Measurements from ENCODE around the gene SETBP1.

Gene SETBP1

DNA sequence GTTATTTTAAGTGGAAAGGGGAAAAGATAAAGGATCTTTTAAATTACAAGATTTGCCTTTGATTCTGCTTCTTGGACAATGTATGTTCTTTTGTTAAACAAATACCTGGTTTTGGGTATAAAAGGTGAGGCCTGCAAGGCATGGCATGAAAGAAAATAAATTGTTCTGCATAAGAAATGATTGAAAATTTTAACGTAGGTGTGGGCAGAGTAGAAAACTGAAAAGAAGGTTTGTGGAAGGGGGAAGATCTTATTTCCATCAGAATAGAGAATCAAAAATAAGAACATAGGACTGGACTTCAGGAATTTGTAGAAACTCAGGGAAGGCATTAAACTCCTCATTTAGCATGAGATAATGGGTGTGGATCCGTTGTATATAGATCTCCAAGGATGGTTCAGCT, 153.1 kb downstream of the SETBP1 start:
- Histone ChIP-seq H2BK120ac (ENCODE audit: insufficient read depth, low read length, poor library complexity) (no peak overlapping the region), H3K36me3 (ENCODE audit: control insufficient read depth in 1 of 2, insufficient read depth in 2 of 2, low read length in 2 of 2) (no peaks in the 10 kb centered on the region), H3K23ac (ENCODE audit: low read length) (no peak overlapping the region), H2BK5ac (ENCODE audit: low read depth, low read length, poor library complexity) (no peak overlapping the region), H3K4ac (ENCODE audit: low read depth, low read length) (no peak overlapping the region), H3K27ac (ENCODE audit: low read depth, low read length) (no peak overlapping the region), H3K9me3 (ENCODE audit: insufficient read depth, low read depth, low read length) (no peaks in the 10 kb centered on the region), H4K8ac (ENCODE audit: low read depth, low read length) (no peak overlapping the region), H2AK5ac (ENCODE audit: low read length) (no peak overlapping the region), H3K4me1 (ENCODE audit: control insufficient read depth in 1 of 2, insufficient read depth in 2 of 2, low read length in 2 of 2) (peaks cover 6 to 14% of the 10 kb centered on the region in 2 experiments), H3K79me2 (ENCODE audit: control insufficient read depth, insufficient read depth, low read length, poor library complexity) (no peaks in the 10 kb centered on the region), H3K9ac (ENCODE audit: low read length) (no peak overlapping the region), H3K27me3 (ENCODE audit: insufficient read depth, low read length) (no peaks in the 10 kb centered on the region), H4K91ac (ENCODE audit: low read depth, low read length) (no peak overlapping the region), H3K79me1 (ENCODE audit: low read length) (no peaks in the 10 kb centered on the region), H2BK12ac (ENCODE audit: low read length) (no peak overlapping the region), H3K4me3 (ENCODE audit: low read depth, low read length) (no peak overlapping the region), H3K4me2 (ENCODE audit: low read length) (no peak overlapping the region), H3K14ac (ENCODE audit: low read length) (no peak overlapping the region), H2AFZ (ENCODE audit: insufficient read depth, low read length, poor library complexity) (no peak overlapping the region), H4K12ac (ENCODE audit: low read depth, low read length) (no peak overlapping the region), H3K18ac (ENCODE audit: low read length) (no peak overlapping the region)
- WGBS (ENCODE audit: extremely low coverage, insufficient coverage, insufficient read length): no CpG with 5 or more reads among the region's 2 CpGs
- no peak for DNase-seq

DNA sequence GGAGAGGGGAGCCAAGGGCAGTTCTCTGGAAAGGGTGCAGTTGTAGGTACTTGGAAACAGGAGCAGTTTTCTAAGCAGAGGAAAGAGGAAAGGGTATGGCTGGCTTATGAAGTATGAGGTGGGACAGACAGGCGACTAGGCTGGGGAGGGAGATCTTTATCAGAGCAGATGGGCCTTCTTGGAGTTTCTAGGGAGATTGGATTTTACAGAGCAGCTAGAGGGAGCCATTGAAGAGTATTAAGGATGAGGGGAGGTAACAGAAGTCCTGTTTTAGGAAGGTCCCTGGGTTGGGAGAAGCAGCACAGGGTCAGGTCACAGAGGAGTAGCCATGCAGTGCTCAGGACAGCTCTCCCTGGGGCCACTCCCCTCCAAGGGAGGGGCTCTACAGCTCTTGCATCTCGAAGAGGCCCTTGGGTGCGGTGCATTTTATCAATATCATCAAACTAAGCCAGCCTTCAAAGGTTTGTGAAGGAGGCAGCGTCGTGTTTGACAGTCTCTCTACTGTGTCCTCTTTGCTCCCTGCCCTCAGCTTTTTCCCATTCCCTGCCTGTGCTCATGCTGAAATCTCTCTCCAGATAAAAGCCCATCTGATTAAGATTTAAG, 154.3 kb downstream of the SETBP1 start:
- Histone ChIP-seq H3K14ac (ENCODE audit: low read length) (no peak overlapping the region), H3K4me1 (ENCODE audit: control insufficient read depth in 1 of 2, insufficient read depth in 2 of 2, low read length in 2 of 2) (peaks cover 6 to 18% of the 10 kb centered on the region in 2 experiments), H2BK120ac (ENCODE audit: insufficient read depth, low read length, poor library complexity) (no peak overlapping the region), H3K9me3 (ENCODE audit: insufficient read depth, low read depth, low read length) (no peaks in the 10 kb centered on the region), H3K79me1 (ENCODE audit: low read length) (no peaks in the 10 kb centered on the region), H3K9ac (ENCODE audit: low read length) (no peak overlapping the region), H2BK5ac (ENCODE audit: low read depth, low read length, poor library complexity) (no peak overlapping the region), H4K8ac (ENCODE audit: low read depth, low read length) (no peak overlapping the region), H3K27me3 (ENCODE audit: insufficient read depth, low read length) (no peaks in the 10 kb centered on the region), H3K4me2 (ENCODE audit: low read length) (no peak overlapping the region), H2AK5ac (ENCODE audit: low read length) (no peak overlapping the region), H3K27ac (ENCODE audit: low read depth, low read length) (peak overlapping the region; percentile 31), H2BK12ac (ENCODE audit: low read length) (no peak overlapping the region), H3K4ac (ENCODE audit: low read depth, low read length) (no peak overlapping the region), H3K23ac (ENCODE audit: low read length) (no peak overlapping the region), H3K18ac (ENCODE audit: low read length) (no peak overlapping the region), H3K36me3 (ENCODE audit: control insufficient read depth in 1 of 2, insufficient read depth in 2 of 2, low read length in 2 of 2) (no peaks in the 10 kb centered on the region), H3K4me3 (ENCODE audit: low read depth, low read length) (no peak overlapping the region), H4K91ac (ENCODE audit: low read depth, low read length) (no peak overlapping the region), H4K12ac (ENCODE audit: low read depth, low read length) (no peak overlapping the region), H2AFZ (ENCODE audit: insufficient read depth, low read length, poor library complexity) (no peak overlapping the region), H3K79me2 (ENCODE audit: control insufficient read depth, insufficient read depth, low read length, poor library complexity) (no peaks in the 10 kb centered on the region)
- no CpG with 5 or more reads among the region's 5 CpGs for WGBS (ENCODE audit: extremely low coverage, insufficient coverage, insufficient read length)
- peak; percentile 17 to 67 for DNase-seq

DNA sequence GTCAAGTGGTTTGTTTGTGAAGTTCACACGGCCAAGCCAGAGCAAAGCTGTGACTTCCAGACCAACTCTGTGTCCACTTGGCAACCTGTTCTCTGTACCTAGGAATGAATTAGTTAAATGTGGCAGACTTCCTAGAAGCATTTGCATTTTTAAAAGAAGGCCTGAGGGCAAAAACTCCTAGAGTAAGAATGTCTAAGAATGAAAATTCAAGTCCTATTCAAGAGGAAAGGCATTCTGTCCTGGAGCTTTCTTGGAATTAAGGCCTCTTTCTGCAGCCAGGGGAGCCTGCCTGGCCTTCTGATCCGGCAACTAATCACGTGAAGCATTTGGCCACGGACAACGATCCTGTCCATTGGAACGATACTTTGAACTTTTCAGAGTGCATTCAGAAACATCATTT, 155.0 kb downstream of the SETBP1 start:
- peak; percentile 50 to 93 for DNase-seq
- H2BK120ac ChIP-seq (ENCODE audit: insufficient read depth, low read length, poor library complexity): no peak overlapping the region
- no peaks in the 10 kb centered on the region for H3K79me2 ChIP-seq (ENCODE audit: control insufficient read depth, insufficient read depth, low read length, poor library complexity)
- no peak overlapping the region for H3K4ac ChIP-seq (ENCODE audit: low read depth, low read length)
- H3K27ac ChIP-seq (ENCODE audit: low read depth, low read length): no peak overlapping the region
- H3K23ac ChIP-seq (ENCODE audit: low read length): no peak overlapping the region
- H3K18ac ChIP-seq (ENCODE audit: low read length): no peak overlapping the region
- no CpG with 5 or more reads among the region's 6 CpGs for WGBS (ENCODE audit: extremely low coverage, insufficient coverage, insufficient read length)
- no peak overlapping the region for H4K8ac ChIP-seq (ENCODE audit: low read depth, low read length)
- H2BK12ac ChIP-seq (ENCODE audit: low read length): no peak overlapping the region
- H3K4me1 ChIP-seq (ENCODE audit: control insufficient read depth in 1 of 2, insufficient read depth in 2 of 2, low read length in 2 of 2): peaks cover 6 to 18% of the 10 kb centered on the region in 2 experiments
- H3K4me3 ChIP-seq (ENCODE audit: low read depth, low read length): no peak overlapping the region
- H4K91ac ChIP-seq (ENCODE audit: low read depth, low read length): no peak overlapping the region
- H2AFZ ChIP-seq (ENCODE audit: insufficient read depth, low read length, poor library complexity): no peak overlapping the region
- no peak overlapping the region for H4K12ac ChIP-seq (ENCODE audit: low read depth, low read length)
- no peak overlapping the region for H2AK5ac ChIP-seq (ENCODE audit: low read length)
- no peaks in the 10 kb centered on the region for H3K79me1 ChIP-seq (ENCODE audit: low read length)
- no peak overlapping the region for H3K9ac ChIP-seq (ENCODE audit: low read length)
- H3K14ac ChIP-seq (ENCODE audit: low read length): no peak overlapping the region
- no peaks in the 10 kb centered on the region for H3K9me3 ChIP-seq (ENCODE audit: insufficient read depth, low read depth, low read length)
- no peak overlapping the region for H2BK5ac ChIP-seq (ENCODE audit: low read depth, low read length, poor library complexity)
- H3K27me3 ChIP-seq (ENCODE audit: insufficient read depth, low read length): no peaks in the 10 kb centered on the region
- H3K4me2 ChIP-seq (ENCODE audit: low read length): no peak overlapping the region
- no peaks in the 10 kb centered on the region for H3K36me3 ChIP-seq (ENCODE audit: control insufficient read depth in 1 of 2, insufficient read depth in 2 of 2, low read length in 2 of 2)

DNA sequence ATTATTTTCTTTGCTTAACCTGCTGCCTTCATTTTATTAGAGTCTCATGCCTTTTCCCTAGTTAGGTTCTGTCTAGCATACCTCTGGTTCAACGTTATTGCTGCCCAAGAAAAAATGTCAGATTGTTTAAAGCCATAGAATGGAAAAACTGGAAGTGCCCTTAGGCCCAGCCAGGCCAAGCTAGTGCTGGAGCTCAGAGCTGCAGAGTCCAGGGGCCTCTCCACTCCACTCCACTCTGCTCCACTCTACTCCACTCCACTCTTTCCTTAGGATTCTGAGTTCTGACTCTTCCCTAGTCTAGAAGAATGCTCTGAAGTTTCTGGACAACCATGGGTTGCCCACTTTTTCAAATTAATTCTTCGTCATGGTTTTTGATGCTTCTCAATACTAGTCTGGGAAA, 155.6 kb downstream of the SETBP1 start:
- Histone ChIP-seq H3K4me3 (ENCODE audit: low read depth, low read length) (no peak overlapping the region), H4K91ac (ENCODE audit: low read depth, low read length) (no peak overlapping the region), H2AFZ (ENCODE audit: insufficient read depth, low read length, poor library complexity) (no peak overlapping the region), H3K27me3 (ENCODE audit: insufficient read depth, low read length) (no peaks in the 10 kb centered on the region), H3K9ac (ENCODE audit: low read length) (no peak overlapping the region), H3K4me1 (ENCODE audit: control insufficient read depth in 1 of 2, insufficient read depth in 2 of 2, low read length in 2 of 2) (peaks cover 6 to 18% of the 10 kb centered on the region in 2 experiments), H4K8ac (ENCODE audit: low read depth, low read length) (no peak overlapping the region), H3K4ac (ENCODE audit: low read depth, low read length) (no peak overlapping the region), H3K27ac (ENCODE audit: low read depth, low read length) (no peak overlapping the region), H3K14ac (ENCODE audit: low read length) (no peak overlapping the region), H3K18ac (ENCODE audit: low read length) (no peak overlapping the region), H2BK5ac (ENCODE audit: low read depth, low read length, poor library complexity) (no peak overlapping the region), H3K79me2 (ENCODE audit: control insufficient read depth, insufficient read depth, low read length, poor library complexity) (no peaks in the 10 kb centered on the region), H3K79me1 (ENCODE audit: low read length) (no peaks in the 10 kb centered on the region), H3K36me3 (ENCODE audit: control insufficient read depth in 1 of 2, insufficient read depth in 2 of 2, low read length in 2 of 2) (no peaks in the 10 kb centered on the region), H2BK12ac (ENCODE audit: low read length) (no peak overlapping the region), H3K9me3 (ENCODE audit: insufficient read depth, low read depth, low read length) (no peaks in the 10 kb centered on the region), H3K23ac (ENCODE audit: low read length) (no peak overlapping the region), H3K4me2 (ENCODE audit: low read length) (no peak overlapping the region), H2AK5ac (ENCODE audit: low read length) (no peak overlapping the region), H2BK120ac (ENCODE audit: insufficient read depth, low read length, poor library complexity) (no peak overlapping the region), H4K12ac (ENCODE audit: low read depth, low read length) (no peak overlapping the region)
- no CpG with 5 or more reads among the region's 2 CpGs for WGBS (ENCODE audit: extremely low coverage, insufficient coverage, insufficient read length)
- no peak for DNase-seq
